Measurements from ENCODE around the gene PIGS. TPM values are rescaled to one million over a fixed set of nuclear protein-coding genes. Genes with fewer than 3 reads are reported as not detected.

Gene PIGS
- total and polyA plus RNA-seq, 4 donors = 21.8 to 38.7 (median 35.6) TPM

GRCh38 chr17:28544402-28545140 is 26.8 kb downstream of the PIGS start:
- DNase-seq = no peak
- 88 to 90% methylated on average over 4 of the region's 4 CpGs for WGBS, 2 donors
- intact Hi-C loops (cut with DNase I) = loop anchor here in 1 of 2 donors (5.0 kb wide), 1 partner anchor 68 kb away; the partner anchor contains the start of gene RSKR
- H3K27me3 ChIP-seq (ENCODE audit: control insufficient read depth in 1 of 2, insufficient read depth in 2 of 2, low read length in 1 of 2) = no peaks in the 10 kb centered on the region
- no peak overlapping the region for H3K4me3 ChIP-seq (ENCODE audit: low read length in 2 of 2)
- H3K36me3 ChIP-seq (ENCODE audit: control insufficient read depth in 1 of 2, insufficient read depth in 2 of 2, low read length in 1 of 2) = peaks cover 0 to 2% of the 10 kb centered on the region in 2 donors
- ATAC-seq (ENCODE audit: low FRiP score) = no peak
- no peaks in the 10 kb centered on the region for H3K4me1 ChIP-seq (ENCODE audit: control insufficient read depth in 1 of 2, insufficient read depth in 2 of 2, low read length in 2 of 2)
- no peak overlapping the region for H3K27ac ChIP-seq (ENCODE audit: low read depth in 1 of 2, low read length in 2 of 2)
- no peaks in the 10 kb centered on the region for H3K9me3 ChIP-seq (ENCODE audit: control insufficient read depth, low read length)

- H3K4me3 ChIP-seq (ENCODE audit: low read length in 2 of 2) = no peak overlapping the region
- H3K9me3 ChIP-seq (ENCODE audit: control insufficient read depth, low read length) = no peaks in the 10 kb centered on the region
- no peaks in the 10 kb centered on the region for H3K4me1 ChIP-seq (ENCODE audit: control insufficient read depth in 1 of 2, insufficient read depth in 2 of 2, low read length in 2 of 2)
- H3K27ac ChIP-seq (ENCODE audit: low read depth in 1 of 2, low read length in 2 of 2) = no peak overlapping the region
- 87 to 91% methylated on average over 4 of the region's 4 CpGs for WGBS, 2 donors
- no peaks in the 10 kb centered on the region for H3K27me3 ChIP-seq (ENCODE audit: control insufficient read depth in 1 of 2, insufficient read depth in 2 of 2, low read length in 1 of 2)
- intact Hi-C loops (cut with DNase I) = loop anchor here in 1 of 2 donors (2.0 kb wide), 1 partner anchor 47 kb away; no protein-coding TSS in a partner anchor
- ATAC-seq (ENCODE audit: low FRiP score) (no peak), DNase-seq (no peak)
- no peaks in the 10 kb centered on the region for H3K36me3 ChIP-seq (ENCODE audit: control insufficient read depth in 1 of 2, insufficient read depth in 2 of 2, low read length in 1 of 2)
Observed at GRCh38 chr17:28541439-28541838, 29.9 kb downstream of the PIGS start.

- intact Hi-C loops (cut with DNase I) = loop anchor here (1.0 to 2.0 kb wide), 2 partner anchors 45 to 46 kb away; no protein-coding TSS in a partner anchor
- DNase-seq (peak in 1 of 2 donors; percentile 71), ATAC-seq (ENCODE audit: low FRiP score) (no peak)
- Histone ChIP-seq H3K4me3 (ENCODE audit: low read length in 2 of 2) (no peak overlapping the region), H3K36me3 (ENCODE audit: control insufficient read depth in 1 of 2, insufficient read depth in 2 of 2, low read length in 1 of 2) (no peaks in the 10 kb centered on the region), H3K4me1 (ENCODE audit: control insufficient read depth in 1 of 2, insufficient read depth in 2 of 2, low read length in 2 of 2) (no peaks in the 10 kb centered on the region), H3K27ac (ENCODE audit: low read depth in 1 of 2, low read length in 2 of 2) (no peak overlapping the region), H3K27me3 (ENCODE audit: control insufficient read depth in 1 of 2, insufficient read depth in 2 of 2, low read length in 1 of 2) (no peaks in the 10 kb centered on the region), H3K9me3 (ENCODE audit: control insufficient read depth, low read length) (no peaks in the 10 kb centered on the region)
- WGBS, 2 donors = 85 to 86% methylated on average over 4 of the region's 4 CpGs
Observed at GRCh38 chr17:28540231-28540630, 31.1 kb downstream of the PIGS start.

GRCh38 chr17:28538296-28538895 is 32.9 kb downstream of the PIGS start:
- Histone ChIP-seq H3K27me3 (ENCODE audit: control insufficient read depth in 1 of 2, insufficient read depth in 2 of 2, low read length in 1 of 2) (no peaks in the 10 kb centered on the region), H3K27ac (ENCODE audit: low read depth in 1 of 2, low read length in 2 of 2) (no peak overlapping the region), H3K36me3 (ENCODE audit: control insufficient read depth in 1 of 2, insufficient read depth in 2 of 2, low read length in 1 of 2) (no peaks in the 10 kb centered on the region), H3K4me1 (ENCODE audit: control insufficient read depth in 1 of 2, insufficient read depth in 2 of 2, low read length in 2 of 2) (no peaks in the 10 kb centered on the region), H3K9me3 (ENCODE audit: control insufficient read depth, low read length) (no peaks in the 10 kb centered on the region), H3K4me3 (ENCODE audit: low read length in 2 of 2) (no peak overlapping the region)
- WGBS, 2 donors = 88 to 91% methylated on average over 14 of the region's 14 CpGs
- DNase-seq (peak in 1 of 2 donors; percentile 57), ATAC-seq (ENCODE audit: low FRiP score) (no peak)
- intact Hi-C loops (cut with DNase I) = no loop called here

- Histone ChIP-seq H3K27me3 (ENCODE audit: control insufficient read depth in 1 of 2, insufficient read depth in 2 of 2, low read length in 1 of 2) (no peaks in the 10 kb centered on the region), H3K4me3 (ENCODE audit: low read length in 2 of 2) (no peak overlapping the region), H3K27ac (ENCODE audit: low read depth in 1 of 2, low read length in 2 of 2) (no peak overlapping the region), H3K4me1 (ENCODE audit: control insufficient read depth in 1 of 2, insufficient read depth in 2 of 2, low read length in 2 of 2) (no peaks in the 10 kb centered on the region), H3K9me3 (ENCODE audit: control insufficient read depth, low read length) (no peaks in the 10 kb centered on the region), H3K36me3 (ENCODE audit: control insufficient read depth in 1 of 2, insufficient read depth in 2 of 2, low read length in 1 of 2) (no peaks in the 10 kb centered on the region)
- 74% methylated on average over 12 of the region's 12 CpGs for WGBS, 2 donors
- ATAC-seq (ENCODE audit: low FRiP score) = no peak
- DNase-seq = no peak
- intact Hi-C loops (cut with DNase I) = no loop called here
Observed at GRCh38 chr17:28537219-28537610, 34.1 kb downstream of the PIGS start.

GRCh38 chr17:28536532-28537218 is 34.6 kb downstream of the PIGS start:
- H3K27me3 ChIP-seq (ENCODE audit: control insufficient read depth in 1 of 2, insufficient read depth in 2 of 2, low read length in 1 of 2) = no peaks in the 10 kb centered on the region
- no peak for DNase-seq
- 67 to 72% methylated on average over 9 of the region's 9 CpGs for WGBS, 2 donors
- no peak overlapping the region for H3K27ac ChIP-seq (ENCODE audit: low read depth in 1 of 2, low read length in 2 of 2)
- H3K4me1 ChIP-seq (ENCODE audit: control insufficient read depth in 1 of 2, insufficient read depth in 2 of 2, low read length in 2 of 2) = no peaks in the 10 kb centered on the region
- no peak overlapping the region for H3K4me3 ChIP-seq (ENCODE audit: low read length in 2 of 2)
- intact Hi-C loops (cut with DNase I) = no loop called here
- no peaks in the 10 kb centered on the region for H3K9me3 ChIP-seq (ENCODE audit: control insufficient read depth, low read length)
- H3K36me3 ChIP-seq (ENCODE audit: control insufficient read depth in 1 of 2, insufficient read depth in 2 of 2, low read length in 1 of 2) = no peaks in the 10 kb centered on the region
- no peak for ATAC-seq (ENCODE audit: low FRiP score)

GRCh38 chr17:28534740-28535375 is 36.5 kb downstream of the PIGS start:
- DNase-seq (no peak), ATAC-seq (ENCODE audit: low FRiP score) (no peak)
- no peak overlapping the region for H3K4me3 ChIP-seq (ENCODE audit: low read length in 2 of 2)
- H3K4me1 ChIP-seq (ENCODE audit: control insufficient read depth in 1 of 2, insufficient read depth in 2 of 2, low read length in 2 of 2) = no peaks in the 10 kb centered on the region
- no peak overlapping the region for H3K27ac ChIP-seq (ENCODE audit: low read depth in 1 of 2, low read length in 2 of 2)
- WGBS, 2 donors = 86 to 90% methylated on average over 11 of the region's 11 CpGs
- intact Hi-C loops (cut with DNase I) = no loop called here
- no peaks in the 10 kb centered on the region for H3K36me3 ChIP-seq (ENCODE audit: control insufficient read depth in 1 of 2, insufficient read depth in 2 of 2, low read length in 1 of 2)
- H3K27me3 ChIP-seq (ENCODE audit: control insufficient read depth in 1 of 2, insufficient read depth in 2 of 2, low read length in 1 of 2) = no peaks in the 10 kb centered on the region
- H3K9me3 ChIP-seq (ENCODE audit: control insufficient read depth, low read length) = no peaks in the 10 kb centered on the region

GRCh38 chr17:28533091-28533807 is 38.1 kb downstream of the PIGS start:
- Histone ChIP-seq H3K27ac (ENCODE audit: low read depth in 1 of 2, low read length in 2 of 2) (no peak overlapping the region), H3K4me1 (ENCODE audit: control insufficient read depth in 1 of 2, insufficient read depth in 2 of 2, low read length in 2 of 2) (no peaks in the 10 kb centered on the region), H3K36me3 (ENCODE audit: control insufficient read depth in 1 of 2, insufficient read depth in 2 of 2, low read length in 1 of 2) (no peaks in the 10 kb centered on the region), H3K27me3 (ENCODE audit: control insufficient read depth in 1 of 2, insufficient read depth in 2 of 2, low read length in 1 of 2) (no peaks in the 10 kb centered on the region), H3K4me3 (ENCODE audit: low read length in 2 of 2) (no peak overlapping the region), H3K9me3 (ENCODE audit: control insufficient read depth, low read length) (no peaks in the 10 kb centered on the region)
- no peak for DNase-seq
- 75% methylated on average over 16 of the region's 16 CpGs for WGBS, 2 donors
- intact Hi-C loops (cut with DNase I) = no loop called here
- no peak for ATAC-seq (ENCODE audit: low FRiP score)

All from aorta (tissue), 5 donors.